ENCODE results near the gene ATP6AP1. TPM values are rescaled to one million over a fixed set of nuclear protein-coding genes. Genes with fewer than 3 reads are reported as not detected.
A peak's percentile ranks its signal among the peaks of the same experiment; 100 is the strongest.

ATP6AP1 gene
- total RNA-seq, 2 donors from 2014 or later, result 49.8 to 51.4 TPM

GRCh38 chrX:154441984-154442707 lies 13.7 kb downstream of the ATP6AP1 start:
- H3K9me3 ChIP-seq, result no peaks in the 10 kb centered on the region
- WGBS, 2 donors, result 82 to 87% methylated on average over 7 to 18 of the region's 21 CpGs
- no peaks in the 10 kb centered on the region for H3K27me3 ChIP-seq
- H3K27ac ChIP-seq, result no peak overlapping the region
- ATAC-seq (no peak), DNase-seq (peak; percentile 28 to 72 (median 30))
- intact Hi-C loops (cut with DNase I), result no loop called here
- H3K4me3 ChIP-seq, result no peak overlapping the region
- H3K4me1 ChIP-seq, result peaks cover 33% of the 10 kb centered on the region
- TF ChIP-seq POLR2A (IDR thresholded peaks at IDR 0.05), result no peak
- TF ChIP-seq CTCF (IDR thresholded peaks at IDR 0.05), result no peak
- H3K36me3 ChIP-seq (replicated peaks in 1 of 2; ENCODE audit: insufficient read depth in 1 of 2, low read depth in 2 of 2), result no peaks in the 10 kb centered on the region

- no peak for TF ChIP-seq POLR2A (IDR thresholded peaks at IDR 0.05)
- no peak for TF ChIP-seq CTCF (IDR thresholded peaks at IDR 0.05)
- no peaks in the 10 kb centered on the region for H3K9me3 ChIP-seq
- H3K36me3 ChIP-seq (replicated peaks in 1 of 2; ENCODE audit: insufficient read depth in 1 of 2, low read depth in 2 of 2), result peaks cover 0 to under 1% of the 10 kb centered on the region in 2 donors
- peak overlapping the region; percentile 58 to 81 (median 72) for H3K27ac ChIP-seq
- H3K27me3 ChIP-seq, result no peaks in the 10 kb centered on the region
- peaks cover 26% of the 10 kb centered on the region for H3K4me1 ChIP-seq
- intact Hi-C loops (cut with DNase I), result no loop called here
- ATAC-seq (peak; percentile 5), DNase-seq (no peak)
- no peak overlapping the region for H3K4me3 ChIP-seq
- WGBS, 2 donors, result 13% methylated on average over 9 to 10 of the region's 10 CpGs
Measured at GRCh38 chrX:154443479-154443910, 15.0 kb downstream of the ATP6AP1 start.

GRCh38 chrX:154443992-154444754 lies 15.7 kb downstream of the ATP6AP1 start, which contains the start of gene FAM50A:
Gene FAM50A, plus strand, starts transcription at chrX:154444141. Its CDS starts 95 bp downstream, at chrX:154444236.
- peaks cover 22% of the 10 kb centered on the region for H3K4me1 ChIP-seq
- peak within 1 kb of the TSS; percentile 58 to 81 (median 72) for H3K27ac ChIP-seq
- no peaks in the 10 kb centered on the region for H3K9me3 ChIP-seq
- H3K4me3 ChIP-seq, result peak within 1 kb of the TSS; percentile 10 to 25
- intact Hi-C loops (cut with DNase I), result no loop called here
- WGBS, 2 donors, result 1% methylated on average over 54 of the region's 94 CpGs; no CpG with 5 or more reads in 1 of the 2 donors
- TF ChIP-seq CTCF (IDR thresholded peaks at IDR 0.05) (peak in 2 of 7 experiments; percentile 14 to 24), POLR2A (IDR thresholded peaks at IDR 0.05) (no peak)
- no peaks in the 10 kb centered on the region for H3K27me3 ChIP-seq
- ATAC-seq (peak; percentile 91), DNase-seq (peak; percentile 77 to 86 (median 80))
- peaks cover 0 to 4% of the 10 kb centered on the region in 2 donors for H3K36me3 ChIP-seq (replicated peaks in 1 of 2; ENCODE audit: insufficient read depth in 1 of 2, low read depth in 2 of 2)

- WGBS, 2 donors, result 35% methylated on average over 4 of the region's 13 CpGs; no CpG with 5 or more reads in 1 of the 2 donors
- H3K36me3 ChIP-seq (replicated peaks in 1 of 2; ENCODE audit: insufficient read depth in 1 of 2, low read depth in 2 of 2), result peaks cover 0 to 4% of the 10 kb centered on the region in 2 donors
- TF ChIP-seq CTCF (IDR thresholded peaks at IDR 0.05), result no peak
- no peak for TF ChIP-seq POLR2A (IDR thresholded peaks at IDR 0.05)
- H3K9me3 ChIP-seq, result no peaks in the 10 kb centered on the region
- peaks cover 22% of the 10 kb centered on the region for H3K4me1 ChIP-seq
- intact Hi-C loops (cut with DNase I), result no loop called here
- peak overlapping the region; percentile 10 to 25 for H3K4me3 ChIP-seq
- H3K27me3 ChIP-seq, result no peaks in the 10 kb centered on the region
- no peak for DNase-seq
- H3K27ac ChIP-seq, result peak overlapping the region in 3 of 4 donors; percentile 20 to 81 (median 78)
- ATAC-seq, result peak; percentile 6
Measured at GRCh38 chrX:154444755-154445246, 16.3 kb downstream of the ATP6AP1 start.
